HT1080 (cell line): ENCODE results near the gene BABAM1. TPM values are rescaled to one million over a fixed set of nuclear protein-coding genes. Genes with fewer than 3 reads are reported as not detected.
"Not testable (repeated sequence)": the region's sequence is repeated elsewhere in the genome, so short reads cannot be mapped to it uniquely, and the experiment has no call there.

ENCODE experiments used
- DNase-seq: peaks from one replicate; pipeline ENCODE4 v3.0.0-alpha.2; 2015; ENCODE audit warnings: low read depth
- total RNA-seq: library from RNA; depleted of rRNA; stranded (reverse); fragments of >200 nt; shearing (Covaris generic); gene quantifications from 2 replicates; pipeline ENCODE4 v1.2.3, GENCODE V29; 2014

The BABAM1 gene
- total RNA-seq, 1 experiment from 2014 or later: 260 TPM

DNA sequence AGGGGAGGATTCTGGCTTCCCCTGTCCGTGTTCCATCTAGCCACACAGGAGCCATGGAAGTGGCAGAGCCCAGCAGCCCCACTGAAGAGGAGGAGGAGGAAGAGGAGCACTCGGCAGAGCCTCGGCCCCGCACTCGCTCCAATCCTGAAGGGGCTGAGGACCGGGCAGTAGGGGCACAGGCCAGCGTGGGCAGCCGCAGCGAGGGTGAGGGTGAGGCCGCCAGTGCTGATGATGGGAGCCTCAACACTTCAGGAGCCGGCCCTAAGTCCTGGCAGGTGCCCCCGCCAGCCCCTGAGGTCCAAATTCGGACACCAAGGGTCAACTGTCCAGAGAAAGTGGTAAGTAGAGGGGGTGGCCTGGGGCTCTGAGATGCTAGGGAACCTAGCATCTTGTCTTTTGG is 1.5 kb downstream of the BABAM1 start:
- DNase-seq: no peak

DNA sequence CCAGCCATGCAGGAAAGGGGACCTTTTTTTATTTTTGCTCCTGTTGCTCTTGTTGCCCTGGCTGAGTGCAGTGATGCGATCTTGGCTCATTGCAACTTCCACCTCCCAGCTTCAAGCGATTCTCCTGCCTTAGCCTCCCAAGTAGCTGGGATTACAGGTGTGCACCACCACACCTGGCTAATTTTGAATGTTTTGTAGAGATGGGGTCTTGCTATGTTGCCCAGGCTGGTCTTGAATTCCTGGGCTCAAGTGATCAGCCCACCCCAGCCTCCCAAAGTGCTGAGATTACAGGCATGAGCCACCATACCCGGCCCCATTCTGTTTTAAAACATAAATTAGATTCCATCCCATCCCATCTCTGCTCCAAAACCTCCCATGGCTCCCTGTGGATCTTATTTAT is 7.6 kb downstream of the BABAM1 start:
- DNase-seq: not testable (repeated sequence)

DNA sequence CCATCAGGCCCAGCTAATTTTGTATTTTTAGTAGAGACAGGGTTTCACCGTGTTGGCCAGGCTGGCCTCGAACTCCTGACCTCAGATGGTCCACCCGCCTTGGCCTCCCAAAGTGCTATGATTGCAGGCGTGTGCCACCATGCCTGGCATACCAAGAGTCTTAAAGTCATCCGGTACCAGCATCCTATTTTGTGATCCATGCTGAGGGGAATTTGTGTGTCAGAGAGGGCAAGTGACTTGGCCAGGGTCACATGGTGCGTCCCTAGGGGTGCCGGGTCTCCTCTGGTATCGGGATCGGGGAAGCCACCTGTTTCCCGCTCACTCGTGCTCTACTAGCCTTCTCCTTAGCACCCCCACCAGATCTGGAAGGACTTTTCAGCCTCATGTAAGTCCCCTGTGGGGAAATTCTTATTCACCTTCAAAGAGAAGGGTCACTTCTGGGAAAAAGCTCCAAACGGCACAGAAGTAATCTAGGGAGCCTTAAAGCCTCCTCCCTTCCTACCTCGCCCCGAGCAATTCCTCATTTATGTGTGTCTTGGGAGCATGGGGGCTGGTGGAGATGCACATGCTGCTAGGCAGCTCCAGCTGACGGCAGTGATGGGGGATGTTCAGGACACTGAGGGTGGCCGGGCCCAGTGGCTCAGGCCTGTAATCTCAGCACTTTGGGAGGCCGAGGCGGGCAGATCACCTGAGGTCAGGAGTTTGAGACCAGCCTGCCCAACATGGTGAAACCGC is 8.4 kb downstream of the BABAM1 start:
- DNase-seq: no peak

DNA sequence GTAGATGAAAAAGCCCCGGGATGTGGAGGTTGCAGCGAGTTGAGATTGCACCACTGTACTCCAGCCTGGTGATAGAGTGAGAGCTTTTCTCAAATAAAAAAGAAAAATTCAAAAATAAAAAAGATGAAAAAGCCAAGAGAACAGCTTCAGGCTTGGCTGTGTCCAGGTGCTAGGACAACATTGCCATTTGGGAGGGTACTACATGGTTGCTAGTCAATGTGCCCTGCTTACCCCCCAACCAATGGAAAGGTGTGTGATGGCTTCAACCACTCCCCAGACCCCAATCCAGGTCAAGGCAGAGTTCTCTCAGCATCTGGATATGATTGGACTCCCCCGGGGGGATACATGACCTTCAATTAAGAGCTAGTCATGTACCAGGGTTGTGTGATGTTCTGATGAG is 12.2 kb downstream of the BABAM1 start:
- no peak for DNase-seq

DNA sequence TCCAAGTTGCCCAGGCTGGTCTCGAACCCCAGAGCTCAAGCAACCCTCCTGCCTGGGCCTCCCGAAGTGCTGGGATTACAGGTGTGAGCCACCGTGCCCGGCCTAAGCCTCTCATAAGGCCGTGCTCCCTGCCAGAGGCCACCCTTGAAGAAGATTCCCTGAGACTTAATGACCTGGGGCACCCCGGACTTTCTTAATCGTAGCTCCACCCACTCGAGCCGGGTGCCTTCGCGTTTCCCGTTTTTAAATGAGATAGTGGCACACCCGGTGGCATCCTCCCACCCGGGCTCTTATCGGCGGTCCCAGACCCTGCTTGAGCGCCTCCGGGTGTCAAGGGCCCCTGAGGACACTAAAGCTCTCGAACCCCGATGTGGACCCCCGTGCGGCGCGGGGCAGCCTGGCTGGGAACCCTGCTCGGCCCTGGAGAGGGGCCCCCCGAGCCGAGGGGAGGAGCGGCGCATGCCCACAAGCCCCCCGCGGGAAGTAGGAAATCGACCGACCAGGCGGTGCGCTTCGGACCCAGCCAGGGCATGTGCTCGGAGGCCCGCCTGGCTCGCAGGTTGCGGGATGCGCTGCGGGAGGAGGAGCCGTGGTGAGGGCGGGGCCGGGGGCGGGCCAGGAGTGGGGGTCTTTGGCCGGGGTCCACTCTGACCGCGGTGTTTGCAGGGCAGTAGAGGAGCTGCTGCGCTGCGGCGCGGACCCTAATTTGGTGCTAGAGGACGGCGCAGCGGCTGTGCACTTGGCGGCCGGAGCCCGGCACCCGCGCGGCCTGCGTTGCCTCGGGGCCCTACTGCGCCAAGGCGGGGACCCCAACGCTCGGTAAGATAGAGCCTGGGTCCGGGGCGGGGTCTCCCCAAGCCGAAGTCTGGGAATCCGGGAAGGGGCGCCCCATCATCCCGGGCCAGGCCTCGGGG is 14.4 kb downstream of the BABAM1 start, which contains the start of gene ANKLE1:
Gene ANKLE1 (plus strand): TSS at position 511 of the 914 bp plus-strand sequence. CDS start 20 bp downstream, at position 531.
- no peak for DNase-seq

DNA sequence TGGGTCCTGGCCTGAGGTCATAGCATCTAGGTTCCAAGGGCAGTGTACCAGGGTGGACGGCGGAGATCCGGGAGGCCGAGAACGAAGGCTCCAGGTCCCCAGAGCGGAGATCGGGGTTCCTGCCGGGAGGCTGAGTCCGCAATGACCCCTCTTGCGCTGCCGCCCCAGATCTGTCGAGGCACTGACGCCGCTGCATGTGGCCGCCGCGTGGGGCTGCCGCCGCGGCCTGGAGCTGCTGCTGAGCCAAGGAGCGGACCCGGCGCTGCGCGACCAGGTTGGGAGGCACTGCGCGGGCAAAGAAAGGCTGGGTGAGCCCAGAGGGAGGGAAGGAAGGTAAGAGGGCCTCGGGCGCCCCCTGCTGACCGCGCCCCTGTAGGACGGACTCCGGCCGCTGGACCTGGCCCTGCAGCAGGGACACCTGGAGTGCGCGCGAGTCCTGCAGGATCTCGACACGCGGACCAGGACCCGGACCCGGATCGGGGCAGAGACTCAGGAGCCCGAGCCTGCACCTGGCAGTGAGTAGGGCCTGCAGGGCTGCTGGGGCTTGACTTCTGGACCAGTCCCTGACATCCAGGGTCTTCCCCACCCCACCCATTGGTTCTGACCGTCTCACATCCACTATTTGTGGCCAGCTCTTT is 15.4 kb downstream of the BABAM1 start:
- peak; percentile 85 for DNase-seq

DNA sequence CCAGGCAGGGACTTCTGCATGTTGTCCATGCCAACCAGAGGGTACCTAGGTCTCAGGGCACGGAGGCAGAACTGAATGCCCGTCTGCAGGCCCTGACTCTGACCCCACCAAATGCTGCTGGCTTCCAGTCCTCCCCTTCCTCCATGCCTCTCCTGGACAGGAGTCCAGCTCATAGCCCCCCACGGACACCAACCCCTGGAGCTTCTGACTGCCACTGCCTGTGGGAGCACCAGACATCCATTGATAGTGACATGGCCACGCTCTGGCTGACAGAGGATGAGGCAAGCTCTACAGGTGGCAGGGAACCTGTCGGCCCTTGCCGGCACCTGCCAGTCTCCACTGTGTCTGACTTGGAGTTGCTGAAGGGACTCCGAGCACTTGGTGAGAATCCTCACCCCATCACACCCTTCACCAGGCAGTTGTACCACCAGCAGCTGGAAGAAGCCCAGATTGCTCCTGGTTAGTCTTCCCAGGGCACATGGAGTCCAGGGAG is 16.3 kb downstream of the BABAM1 start:
- no peak for DNase-seq

DNA sequence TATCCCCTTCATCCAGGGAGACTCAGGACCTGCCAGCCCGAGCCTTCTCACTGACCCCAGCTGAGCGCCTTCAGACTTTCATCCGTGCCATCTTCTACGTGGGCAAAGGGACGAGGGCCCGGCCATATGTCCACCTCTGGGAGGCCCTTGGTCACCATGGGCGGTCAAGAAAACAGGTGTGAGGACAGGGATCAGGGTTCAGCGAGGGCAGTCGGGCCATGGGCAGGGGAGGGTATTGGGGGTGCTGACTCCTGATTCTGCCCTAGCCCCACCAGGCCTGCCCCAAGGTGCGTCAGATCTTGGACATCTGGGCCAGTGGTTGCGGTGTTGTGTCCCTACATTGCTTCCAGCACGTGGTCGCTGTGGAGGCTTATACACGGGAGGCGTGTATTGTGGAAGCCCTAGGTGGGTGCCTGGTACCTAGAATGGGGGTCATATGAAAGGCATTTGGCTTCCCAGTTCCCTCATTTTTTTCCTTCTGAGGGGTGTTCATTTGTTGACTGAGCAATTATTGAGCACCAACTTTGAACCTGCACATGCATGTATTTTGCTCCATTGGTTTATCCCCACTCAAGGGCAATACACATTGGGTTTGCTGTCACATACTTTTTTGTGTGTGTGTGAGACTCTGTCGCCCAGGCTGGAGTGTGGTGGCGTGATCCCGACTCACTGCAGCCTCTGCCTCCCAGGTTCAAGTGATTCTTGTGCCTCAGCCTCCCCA is 18.3 kb downstream of the BABAM1 start:
- no peak for DNase-seq

DNA sequence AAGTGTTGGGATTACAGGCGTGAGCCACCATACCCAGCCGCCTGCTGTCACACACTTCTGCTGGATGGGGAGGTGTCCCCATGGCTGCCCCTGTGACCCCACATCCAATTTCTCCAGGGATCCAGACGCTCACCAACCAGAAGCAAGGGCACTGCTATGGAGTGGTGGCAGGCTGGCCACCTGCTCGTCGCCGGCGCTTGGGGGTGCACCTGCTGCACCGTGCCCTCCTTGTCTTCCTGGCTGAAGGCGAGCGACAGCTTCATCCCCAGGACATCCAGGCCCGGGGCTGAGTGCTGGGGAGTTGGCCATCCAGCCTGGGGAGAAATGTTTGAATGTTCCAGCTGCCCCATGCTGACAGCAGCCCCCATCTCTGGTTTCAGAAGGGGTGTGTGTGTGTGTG is 19.0 kb downstream of the BABAM1 start:
- no peak for DNase-seq

DNA sequence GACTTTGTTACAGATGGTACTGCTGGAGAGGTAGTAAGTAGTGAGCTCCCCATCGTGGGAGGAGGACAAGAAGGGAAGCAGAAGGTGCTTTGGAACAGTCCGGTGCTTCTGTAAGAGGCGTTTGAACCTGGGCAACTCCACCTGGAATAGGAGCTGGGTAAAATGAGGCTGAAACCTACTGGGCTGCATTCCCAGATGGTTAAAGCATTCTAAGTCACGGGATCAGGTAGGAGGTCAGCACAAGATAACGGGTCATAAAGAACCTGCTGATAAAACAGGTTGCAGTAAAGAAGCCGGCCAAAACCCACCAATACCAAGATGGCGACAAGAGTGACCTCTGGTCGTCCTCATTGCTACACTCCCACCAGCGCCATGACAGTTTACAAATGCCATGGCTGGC is 19.5 kb downstream of the BABAM1 start:
- no peak for DNase-seq

DNA sequence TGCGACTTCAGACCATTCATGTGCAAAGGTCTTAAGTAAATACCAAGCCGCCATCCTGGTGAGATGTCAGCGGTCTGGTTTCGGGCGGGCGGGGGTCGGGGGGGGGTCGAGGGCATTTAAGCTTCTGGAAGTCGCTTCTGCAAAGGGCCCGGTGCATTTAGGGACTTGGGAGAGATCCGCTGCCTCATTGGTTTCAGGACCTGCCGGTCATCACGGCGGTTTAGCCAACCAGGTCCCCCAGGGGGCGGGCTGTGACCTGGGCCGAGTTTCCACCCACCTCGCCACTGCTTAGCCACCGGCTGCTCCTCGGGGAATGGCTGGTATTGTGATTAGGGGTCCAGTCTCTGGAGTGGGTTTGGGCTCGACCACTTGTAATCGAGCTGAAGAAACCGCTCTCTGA is 22.2 kb downstream of the BABAM1 start:
- no peak for DNase-seq

DNA sequence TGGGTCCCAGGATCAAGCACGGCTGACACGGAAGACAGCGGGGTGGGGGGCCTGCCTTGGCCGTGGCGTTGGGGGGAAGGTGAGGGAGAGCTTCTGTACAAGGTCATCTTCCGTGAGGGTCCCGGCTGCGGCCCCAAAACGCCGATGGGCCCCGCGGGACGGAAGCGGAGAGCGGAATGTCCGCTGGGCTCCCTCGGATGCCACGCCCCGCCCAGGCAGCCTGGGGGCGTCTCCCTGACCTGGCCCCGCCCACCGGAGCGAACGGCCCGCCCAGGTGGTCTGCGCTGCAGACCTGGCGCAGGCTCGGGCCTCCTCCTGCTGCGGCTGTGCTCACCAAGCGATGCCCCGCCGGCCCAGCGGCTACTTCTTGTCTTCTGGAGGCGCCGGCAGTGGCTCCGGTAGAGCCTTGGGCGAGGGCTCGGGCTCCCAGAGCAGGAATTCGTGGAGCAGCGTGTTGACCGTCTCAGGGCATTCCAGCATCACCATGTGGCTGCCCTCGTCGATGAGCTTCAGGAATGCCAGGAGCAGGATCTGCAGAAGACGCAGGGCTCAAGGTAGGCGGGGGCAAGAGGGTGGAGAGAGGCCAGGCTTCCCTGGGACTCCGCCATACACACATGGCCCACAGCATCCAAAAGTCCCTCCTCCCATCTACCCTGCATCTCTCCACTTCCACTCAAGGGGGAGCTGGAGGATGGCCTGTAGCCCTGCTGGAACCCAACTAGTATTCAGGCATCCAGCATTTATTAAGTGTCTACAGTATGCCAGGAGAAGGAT is 25.2 kb downstream of the BABAM1 start:
- peak; percentile 95 for DNase-seq

DNA sequence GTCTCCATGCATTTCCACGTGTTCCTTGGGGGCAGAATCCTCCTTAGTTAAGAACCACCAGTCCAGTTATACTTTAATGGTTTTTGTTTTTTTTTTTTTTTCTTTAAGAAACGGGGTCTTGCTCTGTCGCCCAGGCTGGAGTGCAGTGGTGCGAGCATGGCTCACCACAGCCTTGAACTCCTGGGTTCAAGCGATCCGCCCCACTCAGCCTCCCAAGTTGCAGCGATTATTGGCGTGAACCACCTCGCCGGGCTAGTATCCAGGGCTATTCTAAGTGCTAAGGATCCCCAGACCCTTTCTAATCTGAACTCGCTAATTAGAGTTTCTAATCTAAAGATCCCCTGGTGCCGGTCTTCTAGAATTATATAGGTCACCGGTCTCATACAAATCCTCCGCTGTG is 26.4 kb downstream of the BABAM1 start:
- no peak for DNase-seq

DNA sequence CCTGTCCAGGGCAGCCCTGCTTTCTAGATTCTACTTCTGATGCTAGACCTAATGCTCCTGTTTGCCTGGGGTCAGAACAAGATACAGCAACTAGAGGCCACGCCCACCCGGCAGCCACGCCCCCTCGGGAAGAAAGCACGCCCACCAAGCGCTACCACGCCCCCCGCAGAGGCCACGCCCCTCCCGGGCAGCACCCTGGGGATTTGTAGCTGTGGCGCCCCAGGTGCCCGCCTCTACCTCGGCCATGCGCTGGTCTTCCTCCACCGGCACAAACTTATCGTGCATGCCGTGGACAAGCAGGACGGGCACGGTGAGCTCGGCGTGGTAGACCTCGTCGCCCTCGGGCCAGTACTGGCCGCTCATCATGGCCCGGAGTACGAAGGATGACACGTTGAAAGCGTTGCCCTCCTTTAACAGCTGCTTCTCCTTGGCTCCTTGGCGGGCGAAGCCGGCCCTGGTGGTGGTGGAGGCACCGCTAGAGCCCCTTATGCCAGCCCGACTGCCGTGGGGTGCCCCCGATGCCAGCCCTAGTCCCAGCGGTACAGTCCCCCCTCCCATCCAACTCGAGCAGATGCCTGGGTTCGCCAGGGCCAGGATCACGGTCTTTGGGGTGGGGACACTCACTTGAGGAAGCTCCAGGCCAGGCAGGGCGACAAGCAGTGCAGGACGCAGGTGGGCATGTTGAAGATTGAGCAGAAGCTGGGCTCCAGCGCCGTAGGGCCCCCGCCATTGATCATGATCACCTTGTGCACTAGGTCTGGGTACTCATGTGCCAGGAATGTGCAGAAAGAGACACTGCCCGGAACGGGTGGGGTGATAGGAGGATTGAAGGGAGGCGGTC is 27.0 kb downstream of the BABAM1 start:
- no peak for DNase-seq

DNA sequence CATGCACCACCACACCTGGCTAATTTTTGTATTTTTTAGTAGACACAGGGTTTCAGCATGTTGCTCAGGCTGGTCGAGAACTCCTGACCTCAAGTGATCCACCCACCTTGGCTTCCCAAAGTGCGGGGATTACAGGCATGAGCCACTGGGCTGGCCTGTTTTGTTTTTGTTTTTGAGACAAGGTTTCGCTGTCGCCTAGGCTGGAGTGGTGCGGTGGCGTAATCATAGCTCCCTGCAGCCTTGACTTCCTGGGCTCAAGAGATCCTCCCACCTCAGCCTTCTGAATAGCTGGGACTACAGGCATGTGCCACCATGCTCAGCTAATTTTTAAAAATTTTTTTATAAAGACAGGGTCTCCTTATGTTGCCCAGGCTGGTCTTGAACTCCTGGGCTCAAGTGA is 28.3 kb downstream of the BABAM1 start:
- DNase-seq: not testable (repeated sequence)

DNA sequence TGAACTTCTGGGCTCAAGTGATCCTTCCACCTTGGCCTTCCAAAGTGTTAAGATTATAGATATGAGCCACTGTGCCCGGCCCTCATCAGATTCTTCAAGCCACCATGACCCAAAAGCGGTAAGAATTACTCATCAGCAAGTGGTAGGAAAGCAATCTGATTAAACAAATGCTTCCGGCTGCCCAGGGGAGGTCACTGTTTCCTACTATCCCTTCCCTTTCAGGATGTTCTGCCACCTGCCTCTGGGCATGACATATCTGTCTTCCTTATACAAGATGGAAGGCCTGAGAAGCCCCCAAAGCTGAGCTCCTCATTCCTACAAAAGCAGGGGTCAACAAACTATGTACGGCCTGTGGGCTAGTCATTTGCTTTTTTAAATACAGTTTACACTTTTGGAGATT is 29.0 kb downstream of the BABAM1 start:
- peak; percentile 74 for DNase-seq

DNA sequence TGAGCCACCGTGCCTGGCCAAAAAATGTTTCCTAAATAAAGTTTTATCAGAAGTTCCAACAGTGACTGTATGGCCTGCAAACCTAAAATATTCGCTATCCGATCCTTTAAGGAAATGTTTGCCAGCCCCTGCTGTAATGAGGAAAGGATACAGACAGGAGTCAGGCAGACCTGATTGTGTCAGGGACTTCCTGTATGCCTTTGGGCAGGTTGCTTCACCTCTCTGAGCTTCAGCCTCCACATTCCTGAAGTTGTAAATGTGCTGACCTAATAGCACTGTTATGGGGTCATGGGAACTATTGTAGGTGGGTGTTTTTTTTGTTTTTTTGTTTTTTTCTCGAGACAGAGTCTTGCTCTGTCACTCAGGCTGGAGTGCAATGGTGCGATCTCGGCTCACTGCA is 29.7 kb downstream of the BABAM1 start:
- no peak for DNase-seq

DNA sequence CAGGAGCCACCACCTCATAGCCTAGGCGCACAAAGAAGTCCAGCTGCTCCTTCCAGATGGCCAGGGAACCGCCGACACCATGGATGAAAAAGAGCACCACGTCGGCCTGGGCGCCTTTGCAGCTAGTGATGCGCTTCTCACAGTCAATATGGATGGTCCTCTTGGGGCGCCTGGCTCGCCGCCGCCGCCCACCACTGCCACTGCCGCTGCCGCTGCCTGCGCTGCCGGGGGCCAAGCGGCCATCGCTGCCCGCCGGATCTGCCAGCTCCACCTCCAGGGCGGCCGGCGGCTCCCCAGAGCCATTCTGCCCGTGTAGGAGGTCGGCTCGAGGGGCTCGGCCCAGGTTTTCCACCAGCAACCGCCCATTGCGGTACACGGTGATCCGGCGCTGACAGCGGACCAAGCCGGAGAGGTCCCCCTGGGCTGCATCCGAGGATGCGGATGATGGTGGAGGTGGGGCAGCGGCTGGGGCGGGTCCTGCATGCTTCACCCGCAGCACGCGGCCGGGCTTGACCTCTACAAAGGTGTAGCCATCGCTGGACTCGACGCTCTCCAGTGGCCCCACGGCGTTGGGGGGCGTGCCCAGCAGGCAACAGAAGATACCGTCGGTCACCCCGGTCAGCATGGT is 33.9 kb downstream of the BABAM1 start:
- DNase-seq: no peak
